Activated T-cell treated with anti-CD3 and anti-CD28 coated beads, Interleukin-2, amount 50 U/mL, for 1 hour (primary cell): ENCODE results near the gene RNF223.
"Not testable (repeated sequence)": the region's sequence is repeated elsewhere in the genome, so short reads cannot be mapped to it uniquely, and the experiment has no call there.

Experiments
- DNase-seq: peaks from one replicate; pipeline ENCODE4 v3.0.0-alpha.2; 2020

RNF223 gene

DNA sequence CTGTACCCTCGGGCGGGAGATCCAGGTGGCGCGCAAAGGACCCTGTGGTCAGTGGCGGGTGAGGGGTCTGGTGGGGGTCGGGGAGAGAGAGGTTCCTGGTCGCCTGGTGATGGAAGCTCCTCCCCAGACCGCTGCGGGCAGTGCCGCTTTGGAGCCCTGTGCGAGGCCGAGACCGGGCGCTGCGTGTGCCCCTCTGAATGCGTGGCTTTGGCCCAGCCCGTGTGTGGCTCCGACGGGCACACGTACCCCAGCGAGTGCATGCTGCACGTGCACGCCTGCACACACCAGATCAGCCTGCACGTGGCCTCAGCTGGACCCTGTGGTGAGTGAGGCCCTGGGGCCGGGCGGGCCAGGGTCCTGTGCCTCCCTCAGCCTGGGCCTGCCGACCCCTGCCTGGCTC, 30.7 kb downstream of the RNF223 start:
- DNase-seq, result no peak

DNA sequence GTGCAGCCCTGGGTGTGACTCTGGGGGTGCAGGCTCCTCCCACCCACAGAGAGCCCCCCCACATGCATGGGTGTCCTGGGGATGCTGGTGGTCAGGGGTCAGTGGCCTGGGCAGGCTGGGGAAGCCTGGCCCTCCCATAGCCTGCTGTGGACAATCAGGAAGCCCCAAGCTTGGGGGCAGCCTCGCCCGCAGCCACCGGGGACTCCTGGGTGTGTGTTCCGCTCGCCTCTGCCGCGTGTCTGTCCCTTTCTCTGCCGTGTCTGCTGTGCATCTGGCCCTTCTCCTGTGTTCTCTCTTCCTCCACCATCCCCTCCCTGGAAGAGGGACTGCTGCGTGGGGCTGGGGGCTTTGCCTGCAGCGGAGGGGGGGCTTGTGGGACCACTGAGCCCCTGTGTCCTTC, 31.3 kb downstream of the RNF223 start:
- DNase-seq, result no peak

DNA sequence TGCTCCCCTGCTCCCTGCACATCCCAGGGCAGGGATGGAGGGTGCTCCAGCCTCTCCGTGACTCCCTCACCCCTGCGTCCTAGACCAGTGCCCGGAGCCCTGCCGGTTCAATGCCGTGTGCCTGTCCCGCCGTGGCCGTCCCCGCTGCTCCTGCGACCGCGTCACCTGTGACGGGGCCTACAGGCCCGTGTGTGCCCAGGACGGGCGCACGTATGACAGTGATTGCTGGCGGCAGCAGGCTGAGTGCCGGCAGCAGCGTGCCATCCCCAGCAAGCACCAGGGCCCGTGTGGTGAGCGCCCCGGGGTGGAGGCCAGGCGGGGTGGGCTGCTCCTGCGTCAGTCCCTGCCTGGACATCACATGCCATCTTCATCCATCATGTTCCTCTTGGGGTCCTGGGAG, 32.2 kb downstream of the RNF223 start:
- no peak for DNase-seq

DNA sequence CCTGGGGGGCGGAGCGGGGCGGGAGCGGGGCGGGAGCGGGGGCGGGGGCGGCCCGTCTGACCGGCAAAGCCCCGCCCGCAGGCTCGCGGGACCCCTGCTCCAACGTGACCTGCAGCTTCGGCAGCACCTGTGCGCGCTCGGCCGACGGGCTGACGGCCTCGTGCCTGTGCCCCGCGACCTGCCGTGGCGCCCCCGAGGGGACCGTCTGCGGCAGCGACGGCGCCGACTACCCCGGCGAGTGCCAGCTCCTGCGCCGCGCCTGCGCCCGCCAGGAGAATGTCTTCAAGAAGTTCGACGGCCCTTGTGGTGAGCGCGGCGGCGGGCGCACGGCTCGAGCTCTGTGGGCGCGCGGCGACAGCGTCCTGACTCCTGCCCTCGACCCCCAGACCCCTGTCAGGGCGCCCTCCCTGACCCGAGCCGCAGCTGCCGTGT, 33.0 kb downstream of the RNF223 start:
- no peak for DNase-seq

DNA sequence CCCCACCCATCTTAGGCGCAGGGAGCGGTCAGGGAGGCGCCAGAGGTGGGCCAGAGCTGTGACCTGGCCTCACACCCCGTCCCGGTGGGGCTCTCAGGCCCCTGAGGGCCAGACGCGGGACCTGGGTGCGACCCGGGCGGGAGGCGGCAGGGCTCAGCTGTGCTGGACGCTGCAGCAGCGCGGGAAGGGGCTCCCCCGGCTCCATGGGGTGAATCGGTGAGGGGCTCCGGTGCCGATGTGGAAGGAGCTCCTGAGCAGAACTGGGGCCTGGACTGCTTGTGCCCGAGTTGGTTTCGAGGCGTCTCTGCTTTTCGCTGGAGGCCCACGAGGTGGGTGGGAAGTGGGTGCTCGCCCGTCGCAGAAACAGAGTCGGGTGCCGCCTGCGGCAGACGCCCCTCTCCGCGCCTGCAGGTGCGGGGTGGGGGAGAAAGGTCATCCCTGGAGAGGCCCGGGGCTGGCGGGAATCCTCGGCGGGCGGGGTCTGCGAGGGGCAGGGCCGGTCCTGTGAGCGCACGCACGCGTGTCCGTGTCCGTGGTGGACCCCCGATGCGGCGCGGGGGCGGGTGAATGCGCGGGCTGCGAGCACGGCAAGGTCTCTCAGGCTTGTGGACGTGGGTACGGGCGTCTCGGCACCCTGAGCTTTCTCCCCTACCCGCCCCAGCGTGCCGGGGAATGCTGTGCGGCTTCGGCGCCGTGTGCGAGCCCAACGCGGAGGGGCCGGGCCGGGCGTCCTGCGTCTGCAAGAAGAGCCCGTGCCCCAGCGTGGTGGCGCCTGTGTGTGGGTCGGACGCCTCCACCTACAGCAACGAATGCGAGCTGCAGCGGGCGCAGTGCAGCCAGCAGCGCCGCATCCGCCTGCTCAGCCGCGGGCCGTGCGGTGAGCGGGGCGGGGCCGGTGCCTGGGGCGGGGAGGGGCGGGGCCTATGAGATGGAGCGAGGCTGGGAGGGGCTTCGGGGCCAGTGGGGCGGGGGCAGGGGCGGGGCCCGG, 33.8 kb downstream of the RNF223 start:
- peak; percentile 83 for DNase-seq

DNA sequence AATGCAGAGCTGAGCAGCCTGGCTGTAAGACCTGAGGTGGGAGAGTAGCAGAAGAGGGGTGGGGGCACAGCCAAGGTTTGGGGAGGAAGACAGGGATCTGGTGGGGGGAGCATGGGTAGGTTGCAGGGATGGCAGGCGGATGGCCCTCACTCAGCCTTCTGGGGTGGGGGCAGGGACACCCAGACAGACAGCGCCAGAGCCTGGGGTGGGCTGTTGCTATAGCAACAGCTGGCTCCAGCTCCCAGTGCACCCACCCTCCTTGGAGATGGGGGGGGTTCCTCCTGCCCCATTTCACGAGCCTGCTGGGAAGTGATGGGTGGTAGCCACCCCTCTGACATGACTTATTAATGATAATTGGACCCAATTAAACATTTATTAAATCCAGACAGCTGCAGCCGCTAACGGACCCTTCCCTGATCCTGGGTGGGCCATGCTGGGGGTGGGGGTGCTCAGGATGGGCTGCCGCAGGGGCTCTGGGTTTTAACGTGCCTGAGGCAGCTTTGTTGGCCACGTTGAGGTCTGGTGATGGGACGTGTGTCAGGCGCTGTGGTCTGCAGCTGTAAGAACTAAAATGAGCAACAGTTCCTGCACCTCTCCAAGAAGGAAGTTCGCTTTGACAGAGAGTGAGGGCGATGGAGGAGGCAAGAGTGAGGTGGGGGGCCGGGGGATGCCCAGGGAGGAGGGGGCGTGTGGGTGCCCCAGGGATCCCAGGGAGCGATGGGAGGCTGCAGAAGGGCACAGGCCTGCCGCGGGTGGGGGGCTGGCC, 34.8 kb downstream of the RNF223 start:
- no peak for DNase-seq

DNA sequence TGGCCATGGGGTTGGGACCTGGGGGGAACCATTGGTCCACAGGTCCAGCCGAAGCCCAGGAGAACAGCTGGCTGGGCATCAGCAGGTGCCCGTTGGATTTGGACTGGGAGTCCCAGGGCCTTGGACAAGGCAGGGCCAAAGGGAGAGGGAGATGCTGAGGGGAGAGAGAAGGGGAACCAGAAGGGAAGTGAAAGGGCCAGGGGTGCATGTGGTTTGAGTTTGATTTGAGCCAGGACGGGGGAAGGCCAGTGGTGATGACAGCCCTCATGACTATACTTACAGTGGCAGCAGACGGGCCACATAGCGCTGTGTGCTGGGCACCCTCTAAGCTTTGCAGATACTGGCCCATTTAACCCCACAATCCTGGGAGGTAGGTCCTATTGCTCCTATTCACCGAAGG, 35.4 kb downstream of the RNF223 start:
- no peak for DNase-seq

DNA sequence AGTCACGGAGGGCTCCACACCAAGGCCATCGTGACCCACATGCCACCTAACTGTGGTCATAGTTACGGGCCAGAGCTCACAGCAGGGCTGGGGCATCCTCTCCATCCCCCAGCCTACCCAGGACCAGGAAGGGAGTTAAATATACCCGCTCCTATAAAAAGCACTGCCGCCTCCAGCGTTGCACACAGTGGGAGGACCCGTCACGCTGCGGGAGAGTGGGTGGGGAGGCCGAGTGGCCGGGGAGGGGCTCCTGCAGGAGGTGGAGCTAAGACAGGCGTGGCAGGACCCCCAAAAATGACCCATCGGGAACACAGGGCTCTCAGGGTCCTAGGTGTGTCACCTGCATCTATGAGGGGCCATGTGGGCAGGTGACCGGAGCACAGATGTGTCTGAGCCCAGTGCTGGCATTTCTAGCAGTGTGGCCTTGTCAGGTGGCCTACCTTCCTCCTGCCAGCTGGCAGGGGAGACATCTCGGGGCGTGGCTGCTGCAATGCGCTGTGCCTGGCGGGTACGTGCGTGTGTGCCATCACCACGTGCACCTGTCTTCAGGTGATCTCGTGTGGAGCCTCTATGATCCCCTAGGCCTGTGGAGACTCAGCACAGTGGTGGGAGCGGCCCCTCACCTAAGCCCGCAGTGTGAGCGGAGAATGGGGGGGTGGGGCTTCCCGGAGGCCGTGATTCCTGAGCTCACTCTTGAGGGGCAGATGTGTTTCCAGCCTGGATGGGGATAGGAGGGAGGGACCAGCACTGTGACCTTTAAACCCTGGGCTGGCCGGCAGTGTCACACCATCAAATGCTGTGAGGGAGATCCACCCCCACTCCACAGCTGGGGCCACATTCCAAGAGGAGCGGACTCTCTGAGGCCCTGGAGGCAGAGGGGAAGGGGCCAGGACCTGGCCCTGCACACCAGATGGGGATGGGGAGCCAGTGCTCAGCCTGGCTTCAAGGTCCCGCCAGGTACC, 36.5 kb downstream of the RNF223 start:
- no peak for DNase-seq

DNA sequence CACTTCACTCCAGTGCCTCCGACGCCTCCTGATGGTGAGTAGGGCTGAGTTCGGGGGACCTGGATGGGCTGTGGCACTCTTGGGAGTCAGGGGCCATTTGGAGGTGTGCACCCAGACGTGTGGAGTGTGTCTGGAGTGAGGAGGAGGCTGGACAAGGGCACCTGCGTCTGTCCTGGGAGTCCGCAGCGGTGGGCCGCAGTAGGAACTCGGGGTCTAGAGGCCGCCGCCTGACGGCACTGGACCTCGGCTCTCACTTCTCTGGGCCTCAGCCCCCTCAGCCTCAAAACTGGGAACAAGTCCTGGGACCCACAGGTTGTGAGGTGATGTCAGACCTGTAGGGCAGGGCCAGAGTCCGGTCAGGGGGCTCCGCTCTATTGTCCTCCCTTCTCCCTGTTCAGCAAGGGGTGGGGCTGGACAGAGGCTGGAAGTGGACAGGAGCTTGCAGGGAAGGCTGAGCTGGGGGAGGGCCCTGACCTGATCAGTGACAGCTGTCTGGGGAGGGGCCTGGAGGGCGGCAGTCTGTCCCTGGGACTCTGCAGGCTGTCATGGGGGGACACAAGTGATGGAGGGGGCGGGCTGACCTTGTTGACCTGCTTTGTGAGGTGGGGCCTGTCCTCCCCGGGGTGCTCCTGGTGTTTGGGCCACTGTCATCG, 38.7 kb downstream of the RNF223 start:
- no peak for DNase-seq

DNA sequence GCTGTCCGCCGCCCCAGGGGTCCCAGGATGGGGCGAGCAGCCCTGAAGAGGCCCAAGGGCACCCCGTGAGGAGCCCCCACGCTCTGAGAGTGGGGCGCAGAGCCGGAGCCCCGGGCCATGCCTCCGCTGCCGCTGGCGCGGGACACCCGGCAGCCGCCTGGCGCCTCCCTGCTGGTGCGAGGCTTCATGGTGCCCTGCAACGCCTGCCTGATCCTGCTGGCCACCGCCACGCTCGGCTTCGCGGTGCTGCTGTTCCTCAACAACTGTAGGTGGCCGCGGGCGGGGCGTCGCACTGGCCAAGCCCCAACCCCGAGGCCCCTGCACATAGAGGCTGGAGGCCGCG, 39.7 kb downstream of the RNF223 start:
- DNase-seq, result peak; percentile 46

DNA sequence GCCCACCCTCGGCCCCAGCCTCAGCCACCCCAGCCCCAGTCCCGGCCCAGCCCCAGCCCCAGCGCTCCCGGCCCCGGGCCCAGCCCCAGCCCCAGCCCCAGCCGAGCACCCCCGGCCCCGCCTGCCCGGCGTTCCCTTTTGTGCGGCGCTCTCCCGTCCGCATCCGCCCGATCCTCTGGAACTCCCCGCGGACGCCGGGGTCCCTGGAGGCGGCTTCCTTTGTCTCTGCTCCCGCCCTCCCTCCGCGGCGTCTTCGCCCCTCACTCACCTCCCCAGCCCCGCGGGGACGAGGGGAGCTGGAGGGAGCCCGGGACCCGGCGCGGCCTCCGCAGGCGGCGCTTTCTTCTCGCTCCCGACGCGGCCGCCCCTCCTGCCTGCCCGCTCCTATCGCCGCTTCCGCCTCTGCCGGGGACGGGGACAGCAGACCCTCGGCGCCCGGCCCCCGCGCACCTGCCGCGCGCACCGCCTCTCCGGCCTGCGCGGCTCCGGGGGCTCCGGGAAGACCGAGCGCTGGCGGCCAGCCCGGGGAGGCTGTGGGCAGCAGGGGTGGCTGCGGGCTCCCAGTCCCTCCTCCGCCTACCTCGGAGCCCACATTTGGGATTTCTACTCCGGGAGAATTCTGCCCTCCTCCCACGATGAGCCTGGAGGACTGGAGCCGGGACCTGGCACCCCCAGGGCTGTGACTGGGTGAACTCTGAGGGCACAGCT, 40.2 kb downstream of the RNF223 start:
- peak; percentile 50 for DNase-seq

DNA sequence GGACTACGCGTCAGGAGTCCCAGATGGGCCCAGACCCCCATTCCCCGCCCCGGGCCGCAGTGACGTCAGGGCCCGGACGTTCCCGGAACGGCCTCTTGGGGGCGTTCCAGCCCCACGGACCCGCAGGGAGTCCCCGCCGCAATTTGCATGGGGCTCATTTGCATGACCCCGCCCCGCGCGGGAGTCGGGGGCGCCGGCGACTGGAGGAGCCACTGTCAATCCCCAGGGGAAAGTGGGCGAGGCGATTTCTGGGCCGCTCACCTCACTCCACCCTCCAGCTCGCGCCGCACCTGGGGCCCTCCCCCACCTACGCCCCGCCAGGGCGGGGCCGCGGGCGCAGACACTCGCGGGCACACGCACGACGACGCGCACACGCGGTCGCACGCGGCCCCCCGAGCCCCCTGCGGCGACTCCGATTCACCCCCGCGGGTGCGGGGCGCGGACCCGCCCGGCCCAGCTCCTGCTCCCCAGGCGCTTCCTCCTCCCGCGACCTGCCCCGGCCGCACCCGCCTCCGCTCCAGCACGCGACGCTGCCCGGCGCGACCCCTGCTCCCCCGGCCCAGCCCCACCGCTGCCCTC, 41.0 kb downstream of the RNF223 start:
- peak; percentile 88 for DNase-seq

DNA sequence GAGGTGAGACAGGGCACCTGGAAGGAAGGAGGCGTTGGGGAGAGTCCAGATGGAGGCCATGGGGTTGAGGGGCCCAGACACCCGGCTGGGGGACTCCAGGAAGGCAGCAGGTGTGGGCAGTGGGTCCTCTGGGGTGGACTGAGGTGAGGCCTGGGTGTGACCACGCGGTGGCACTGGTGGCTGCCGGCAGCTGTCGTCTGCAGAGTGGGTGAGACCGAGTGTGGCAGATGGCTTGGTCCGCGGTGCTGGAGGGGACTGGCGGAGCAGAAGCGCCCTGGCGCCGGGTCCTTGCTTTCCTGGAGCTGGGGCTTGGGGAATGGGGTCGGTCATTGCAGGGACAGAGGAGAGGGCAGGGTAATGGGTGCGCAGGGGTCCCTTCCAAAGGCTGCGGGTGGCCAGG, 41.7 kb downstream of the RNF223 start:
- no peak for DNase-seq

DNA sequence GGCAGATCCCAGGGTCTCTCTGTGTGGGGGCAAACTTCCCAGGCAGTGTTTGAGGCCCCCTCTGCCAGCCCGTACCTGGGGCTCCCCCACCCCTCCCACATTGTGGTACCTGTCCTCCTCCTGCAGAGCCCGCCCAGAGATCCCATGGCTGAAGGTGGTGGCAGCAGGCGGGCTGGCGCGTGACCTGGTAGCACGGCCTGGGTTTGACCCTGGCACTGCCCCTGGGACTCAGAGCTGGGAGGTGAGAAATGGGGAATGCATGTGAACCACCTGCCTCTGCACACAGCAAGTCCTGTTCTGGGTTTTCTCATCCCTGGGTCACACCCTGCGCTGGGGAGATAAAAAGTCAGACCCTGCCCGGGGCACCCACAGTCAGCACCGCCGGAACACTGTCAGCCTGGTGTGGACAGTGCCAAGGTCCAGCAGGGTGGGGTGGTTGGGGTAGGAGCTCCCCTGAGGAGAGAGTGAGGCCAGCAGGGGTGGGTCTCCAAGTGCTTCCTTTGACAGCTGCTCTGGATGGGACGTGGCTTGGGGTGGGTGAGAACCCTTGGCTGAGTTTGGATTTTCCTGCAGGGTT, 42.4 kb downstream of the RNF223 start:
- DNase-seq, result no peak

DNA sequence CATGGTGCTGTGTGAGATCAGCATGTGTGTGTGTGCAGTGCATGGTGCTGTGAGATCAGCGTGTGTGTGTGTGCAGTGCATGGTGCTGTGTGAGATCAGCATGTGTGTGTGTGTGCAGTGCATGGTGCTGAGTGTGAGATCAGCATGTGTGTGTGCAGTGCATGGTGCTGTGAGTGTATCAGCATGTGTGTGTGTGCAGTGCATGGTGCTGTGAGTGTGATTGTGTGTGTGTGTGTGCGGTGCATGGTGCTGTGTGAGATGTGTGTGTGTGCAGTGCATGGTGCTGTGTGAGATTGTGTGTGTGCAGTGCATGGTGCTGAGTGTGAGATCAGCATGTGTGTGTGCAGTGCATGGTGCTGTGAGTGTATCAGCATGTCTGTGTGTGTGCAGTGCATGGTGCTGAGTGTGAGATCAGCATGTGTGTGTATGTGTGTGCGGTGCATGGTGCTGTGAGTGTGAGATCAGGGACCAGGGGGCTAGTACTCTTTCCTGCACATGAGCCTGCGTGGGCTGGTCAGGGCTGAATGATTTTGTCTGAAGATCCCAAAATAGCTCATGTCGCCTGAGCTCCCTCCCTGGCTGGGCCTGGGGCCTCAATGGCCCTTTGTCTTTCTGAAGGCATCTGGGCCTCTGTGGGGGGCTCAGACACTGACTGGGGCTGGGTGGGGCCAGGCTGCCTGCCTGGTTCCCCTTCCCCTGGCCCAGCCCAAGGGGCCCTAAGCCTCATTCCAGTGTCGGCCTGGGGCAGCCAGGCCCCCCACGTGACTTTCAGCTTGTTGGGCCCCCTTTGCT, 43.0 kb downstream of the RNF223 start:
- not testable (repeated sequence) for DNase-seq

DNA sequence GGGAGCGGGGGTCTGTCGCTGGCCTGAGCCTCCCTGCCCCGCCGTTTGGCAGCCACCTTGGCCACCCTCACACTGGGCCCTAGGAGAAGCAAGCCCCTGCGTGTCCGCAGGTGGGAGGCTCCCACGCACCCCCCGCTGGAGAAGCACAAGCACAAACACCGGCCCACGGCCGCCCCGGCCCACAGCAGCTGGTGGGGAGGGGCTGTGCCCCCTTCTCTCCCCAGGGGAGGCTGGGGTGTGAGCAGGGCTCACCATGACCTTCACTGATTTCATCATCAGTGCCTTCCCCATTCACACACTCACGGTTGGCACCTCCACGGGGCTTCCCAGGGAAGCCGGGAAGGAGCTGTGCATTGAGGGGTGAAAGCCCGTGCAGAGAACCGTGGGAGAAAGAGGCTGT, 46.3 kb downstream of the RNF223 start:
- no peak for DNase-seq

DNA sequence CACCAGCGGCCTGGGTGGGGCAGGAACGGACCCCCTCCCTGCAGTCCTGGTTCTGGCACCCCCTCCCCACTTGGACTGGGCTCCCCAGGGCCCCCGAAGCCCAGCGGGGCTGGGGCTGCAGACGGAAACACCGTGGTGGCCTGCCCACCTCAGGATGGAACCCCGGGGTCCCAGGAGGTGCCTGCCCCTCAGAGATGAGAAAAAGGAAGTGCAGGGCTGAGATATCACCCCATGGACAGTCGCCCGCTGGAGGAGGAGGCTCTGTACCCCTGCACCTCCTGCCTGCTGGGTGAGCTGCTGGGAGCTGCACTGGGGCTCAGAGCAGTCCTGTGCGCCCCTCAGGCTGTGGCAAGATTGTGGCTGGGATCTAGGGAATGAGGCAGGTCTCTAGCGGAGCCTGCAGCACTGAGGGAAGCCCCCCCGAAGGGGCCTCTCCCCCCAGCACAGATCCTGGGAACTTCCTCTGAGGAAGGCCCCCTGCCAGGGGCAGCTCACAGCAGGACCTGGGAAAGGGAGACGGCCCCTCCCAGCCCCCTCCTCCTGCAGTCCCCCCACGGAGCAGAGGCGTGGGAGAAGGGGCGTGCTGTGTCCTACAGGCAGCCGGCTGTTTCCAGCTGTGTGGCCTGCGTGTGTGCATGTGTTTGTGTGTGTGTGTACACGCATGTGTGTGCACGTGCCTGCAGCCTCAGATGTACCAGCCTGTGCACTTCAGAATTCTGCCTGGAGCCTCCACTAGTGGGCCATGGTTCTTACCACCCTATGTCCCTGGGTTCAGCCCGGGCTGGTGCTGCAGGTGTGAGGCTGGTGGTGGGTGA, 47.3 kb downstream of the RNF223 start:
- no peak for DNase-seq

DNA sequence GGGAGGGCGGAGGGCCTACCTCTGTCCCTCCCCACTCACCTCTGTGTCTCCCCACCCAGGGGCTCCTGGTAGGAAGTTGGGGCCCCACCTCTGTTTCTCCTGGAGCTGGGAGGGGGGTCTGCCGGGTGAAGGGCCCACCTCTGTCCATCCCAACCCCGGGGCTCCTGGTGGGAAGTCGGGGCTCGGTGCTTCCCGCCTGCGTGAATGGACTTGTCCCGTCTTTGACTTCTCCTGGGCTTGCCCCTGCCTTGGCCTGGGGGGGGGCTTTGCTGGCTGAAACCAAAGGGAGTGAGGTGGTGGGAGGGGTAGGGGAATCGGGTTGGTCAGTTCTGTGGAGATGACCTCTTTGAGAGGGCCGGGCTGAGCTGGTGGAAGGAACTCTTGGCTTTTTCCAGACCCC, 48.4 kb downstream of the RNF223 start:
- no peak for DNase-seq
